Activated B cell treated with CpG ODN at 0.5 μM for 24 hours (primary cell): ENCODE measurements around the gene PANK2. TPM values are rescaled to one million over a fixed set of nuclear protein-coding genes. Genes with fewer than 3 reads are reported as not detected.

Experiments
- ATAC-seq: fragments of 200-7000 bp; cut with Tn5 transposase; one replicate; pipeline ENCODE4 v1.10.0; 2021; ENCODE audit warnings: low read depth, mild to moderate bottlenecking, moderate library complexity
- CTCF ChIA-PET: fragments of 350-600 bp; sonication (Branson Sonifier 250); formaldehyde crosslinking; loops from one replicate; lab custom pipeline; 2021; ENCODE audit warnings: antibody characterized with exemption; lab: Charles Lee
- POLR2A ChIA-PET: fragments of 350-600 bp; sonication (Branson Sonifier 250); formaldehyde crosslinking; loops from one replicate; lab custom pipeline; 2021; ENCODE audit warnings: antibody characterized with exemption; lab: Charles Lee
- DNase-seq: peaks from one replicate; pipeline ENCODE4 v3.0.0; 2022
- H3K27ac Mint-ChIP-seq: one replicate; pipeline ENCODE4 v1.8.0; 2020; ENCODE audit warnings: mixed read lengths
- H3K27me3 Mint-ChIP-seq: one replicate; pipeline ENCODE4 v1.8.0; 2021; ENCODE audit warnings: mixed read lengths
- H3K36me3 Mint-ChIP-seq: one replicate; pipeline ENCODE4 v1.8.0; 2021; ENCODE audit warnings: low read depth, mixed read lengths
- H3K4me1 Mint-ChIP-seq: one replicate; pipeline ENCODE4 v1.8.0; 2021; ENCODE audit warnings: mixed read lengths
- H3K4me3 Mint-ChIP-seq: one replicate; pipeline ENCODE4 v1.8.0; 2020; ENCODE audit warnings: mild to moderate bottlenecking, mixed read lengths
- H3K9me3 Mint-ChIP-seq: one replicate; pipeline ENCODE4 v1.8.0; 2020; ENCODE audit warnings: mixed read lengths
- CTCF ChIP-seq: fragments of 200-600 bp; IDR thresholded peaks from one replicate; pipeline ENCODE4 v1.8.0; 2022; ENCODE audit warnings: antibody characterized with exemption, mild to moderate bottlenecking
- intact Hi-C: fragments of 100-400 bp; cut with micrococcal nuclease; formaldehyde crosslinking; loops from one replicate; pipeline ENCODE4 v1.15.1; 2024
- total RNA-seq: library from RNA; stranded (reverse); gene quantifications from 2 replicates; pipeline ENCODE4 v1.2.3, GENCODE V29; 2022

Gene PANK2
- total RNA-seq, 1 donor from 2014 or later = 55.0 TPM

- H3K27ac Mint-ChIP-seq = no peak overlapping the region
- no peak overlapping the region for H3K4me3 Mint-ChIP-seq
- CTCF ChIA-PET = no interaction called here
- DNase-seq (no peak), ATAC-seq (no peak)
- peaks cover 21% of the 10 kb centered on the region for H3K36me3 Mint-ChIP-seq
- no peaks in the 10 kb centered on the region for H3K9me3 Mint-ChIP-seq
- TF ChIP-seq CTCF = no peak
- POLR2A ChIA-PET = no interaction called here
- no peaks in the 10 kb centered on the region for H3K27me3 Mint-ChIP-seq
- intact Hi-C loops = no loop called here
- H3K4me1 Mint-ChIP-seq = peaks cover 10% of the 10 kb centered on the region
Measured at GRCh38 chr20:3930265-3931206, 41.3 kb downstream of the PANK2 start.

GRCh38 chr20:3931664-3932063 is 42.5 kb downstream of the PANK2 start:
- Mint-ChIP-seq H3K27me3 (no peaks in the 10 kb centered on the region), H3K36me3 (peaks cover 13% of the 10 kb centered on the region), H3K9me3 (no peaks in the 10 kb centered on the region), H3K27ac (no peak overlapping the region), H3K4me1 (peaks cover 10% of the 10 kb centered on the region), H3K4me3 (no peak overlapping the region)
- TF ChIP-seq CTCF = no peak
- ATAC-seq (no peak), DNase-seq (no peak)
- ChIA-PET CTCF (no interaction called here), POLR2A (interaction anchor here (0.6 kb wide), 1 partner anchor 43 kb away, joined by 3 read pairs; no protein-coding TSS in a partner anchor)
- intact Hi-C loops = no loop called here

DNA sequence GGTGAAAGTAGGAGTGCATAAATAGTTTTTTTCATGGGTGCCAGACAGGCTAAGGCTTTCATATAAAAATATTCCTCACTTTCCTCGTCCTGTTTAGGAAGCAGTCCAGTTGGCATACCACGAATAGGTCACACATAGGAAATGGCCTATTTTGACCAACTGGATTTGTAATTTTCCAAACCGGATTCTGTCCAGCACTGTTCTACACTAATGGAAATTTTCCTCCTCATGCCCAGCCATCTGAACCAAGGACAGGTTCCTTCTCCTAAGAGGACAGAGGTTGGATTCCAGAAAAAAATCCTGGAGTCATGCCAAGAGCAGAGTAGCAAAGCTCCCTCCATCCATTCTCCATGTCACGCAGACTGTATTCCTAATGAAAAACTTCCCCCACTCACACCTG is 43.1 kb downstream of the PANK2 start:
- no peaks in the 10 kb centered on the region for H3K9me3 Mint-ChIP-seq
- H3K36me3 Mint-ChIP-seq = peaks cover 10% of the 10 kb centered on the region
- intact Hi-C loops = no loop called here
- no peak for TF ChIP-seq CTCF
- H3K27ac Mint-ChIP-seq = no peak overlapping the region
- H3K4me3 Mint-ChIP-seq = no peak overlapping the region
- CTCF ChIA-PET = interaction anchor here (0.7 kb wide), 1 partner anchor 160 kb away, joined by 3 read pairs; no protein-coding TSS in a partner anchor
- no peak for ATAC-seq
- no peaks in the 10 kb centered on the region for H3K27me3 Mint-ChIP-seq
- peaks cover 10% of the 10 kb centered on the region for H3K4me1 Mint-ChIP-seq
- POLR2A ChIA-PET = interaction anchor here (0.6 kb wide), 1 partner anchor 7 kb away, joined by 6 read pairs; no protein-coding TSS in a partner anchor
- no peak for DNase-seq

DNA sequence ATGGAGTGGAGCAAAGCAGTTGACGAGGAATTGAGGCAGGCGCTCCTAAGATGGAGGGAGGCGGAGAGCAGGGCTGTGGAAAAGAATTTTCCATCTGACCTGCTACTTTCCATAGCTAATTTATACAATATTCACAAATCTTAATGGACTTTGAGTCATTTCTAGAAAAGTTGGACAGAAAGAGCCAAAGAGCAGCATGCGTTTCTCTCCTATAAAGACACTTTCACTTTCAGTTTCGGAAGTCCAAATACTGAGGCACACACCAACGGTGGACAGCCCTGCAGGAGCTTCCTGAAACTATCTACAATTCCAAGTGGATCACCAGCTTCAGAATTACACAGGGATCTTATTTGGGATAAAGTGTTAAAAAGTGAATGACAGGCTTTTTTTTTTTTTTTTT is 43.5 kb downstream of the PANK2 start:
- ATAC-seq = no peak
- Mint-ChIP-seq H3K27me3 (no peaks in the 10 kb centered on the region), H3K36me3 (peaks cover 10% of the 10 kb centered on the region), H3K4me3 (no peak overlapping the region), H3K4me1 (peaks cover 10% of the 10 kb centered on the region), H3K9me3 (peaks cover 3% of the 10 kb centered on the region), H3K27ac (no peak overlapping the region)
- CTCF ChIA-PET = interaction anchor here (0.7 kb wide), 1 partner anchor 159 kb away, joined by 3 read pairs; no protein-coding TSS in a partner anchor
- POLR2A ChIA-PET = interaction anchor here (0.6 kb wide), 1 partner anchor 8 kb away, joined by 6 read pairs; no protein-coding TSS in a partner anchor
- TF ChIP-seq CTCF = no peak
- DNase-seq = no peak
- intact Hi-C loops = no loop called here

DNA sequence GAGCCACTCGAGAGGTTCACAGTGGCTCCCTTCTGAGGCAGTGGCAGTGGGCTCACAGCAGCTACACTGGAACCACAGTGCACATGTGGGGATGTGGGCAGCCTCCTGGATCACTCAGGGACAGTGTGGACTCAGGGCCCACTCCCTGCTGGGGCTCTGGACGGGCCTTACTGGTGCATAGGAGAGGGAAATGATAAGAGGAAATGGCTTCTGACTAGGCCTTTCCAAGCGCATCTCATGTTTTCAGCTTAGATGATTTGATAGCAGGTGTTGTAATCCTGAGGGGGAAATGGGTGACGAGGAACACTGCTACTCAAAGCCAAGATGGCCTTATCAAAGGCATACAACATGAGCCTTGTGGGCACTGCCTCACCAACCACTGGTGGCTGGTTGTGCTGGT is 44.0 kb downstream of the PANK2 start:
- ChIA-PET POLR2A (no interaction called here), CTCF (interaction anchor here (0.7 kb wide), 1 partner anchor 159 kb away, joined by 3 read pairs; no protein-coding TSS in a partner anchor)
- no peak overlapping the region for H3K4me3 Mint-ChIP-seq

More for the DNA sequence above, 44.0 kb downstream of the PANK2 start:
- TF ChIP-seq CTCF = no peak
- peaks cover 5% of the 10 kb centered on the region for H3K4me1 Mint-ChIP-seq
- peaks cover 3% of the 10 kb centered on the region for H3K9me3 Mint-ChIP-seq
- DNase-seq (no peak), ATAC-seq (no peak)
- no peaks in the 10 kb centered on the region for H3K27me3 Mint-ChIP-seq
- H3K27ac Mint-ChIP-seq = no peak overlapping the region
- intact Hi-C loops = no loop called here
- peaks cover 10% of the 10 kb centered on the region for H3K36me3 Mint-ChIP-seq
